H1 (cell line): ENCODE measurements around the gene LRRIQ3. TPM values are rescaled to one million over a fixed set of nuclear protein-coding genes. Genes with fewer than 3 reads are reported as not detected.

ENCODE experiments used
- CTCF ChIA-PET: fragments of 300-600 bp; sonication (Branson Sonifier 250); formaldehyde crosslinking; loops from one replicate; lab custom pipeline; 2021; ENCODE audit not compliant: partially characterized antibody; lab: Charles Lee
- POLR2A ChIA-PET: fragments of 300-600 bp; sonication (Branson Sonifier 250); formaldehyde crosslinking; loops from one replicate; lab custom pipeline; 2021; ENCODE audit warnings: inconsistent platforms; ENCODE audit not compliant: partially characterized antibody; lab: Charles Lee
- DNase-seq, 2 experiments: peaks; one replicate each; pipeline versions ENCODE4 v3.0.0 to v3.0.0-alpha.2; 2010 to 2022; ENCODE audit warnings: low spot score in 2 of 2, low read depth in 1 of 2, mixed read lengths in 1 of 2
- FAIRE-seq: peaks from 2 replicates; lab custom pipeline; 2011; peaks lifted over from hg19 to GRCh38; lab: Jason Lieb, UNC
- H2AFZ ChIP-seq: 2 replicates; pipeline ENCODE4 v1.8.1; 2012; ENCODE audit warnings: low read length, inconsistent platforms
- H2AK5ac ChIP-seq: 2 replicates; pipeline ENCODE4 v1.6.1; 2013; ENCODE audit warnings: low read depth, low read length
- H2BK120ac ChIP-seq: replicated peaks from 2 replicates; pipeline ENCODE3; 2013; ENCODE audit warnings: low read depth, low read length, inconsistent platforms
- H2BK12ac ChIP-seq: 2 replicates; pipeline ENCODE4 v1.6.1; 2013; ENCODE audit warnings: low read depth, low read length
- H2BK15ac ChIP-seq: 2 replicates; pipeline ENCODE4 v1.6.1; 2013; ENCODE audit warnings: low read length
- H2BK20ac ChIP-seq: 2 replicates; pipeline ENCODE4 v1.6.1; 2013; ENCODE audit warnings: low read length
- H2BK5ac ChIP-seq: 2 replicates; pipeline ENCODE4 v1.6.1; 2013; ENCODE audit warnings: low read depth, low read length
- H3K14ac ChIP-seq: 2 replicates; pipeline ENCODE4 v1.6.1; 2013; ENCODE audit warnings: inconsistent platforms; ENCODE audit not compliant: insufficient read length
- H3K18ac ChIP-seq: 2 replicates; pipeline ENCODE4 v1.6.1; 2013; ENCODE audit warnings: low read length; ENCODE audit errors: extremely low read depth
- H3K23ac ChIP-seq: 2 replicates; pipeline ENCODE4 v1.6.1; 2013; ENCODE audit warnings: inconsistent platforms; ENCODE audit not compliant: insufficient read length
- H3K23me2 ChIP-seq: 2 replicates; pipeline ENCODE4 v1.6.1; 2013; ENCODE audit warnings: low read depth, low read length
- H3K27ac ChIP-seq: 2 replicates; pipeline ENCODE4 v1.6.1; 2011; ENCODE audit warnings: low read depth, low read length, inconsistent platforms
- H3K27me3 ChIP-seq, 4 experiments: replicated peaks in 1 of 4; 1 replicate in 1 of 4; 2 replicates in 3 of 4; pipeline versions ENCODE4 v1.6.1 to v1.8.1; 2011 to 2013; ENCODE audit warnings: low read length in 3 of 4, mild to moderate bottlenecking in 3 of 4, inconsistent platforms in 2 of 4, mixed read lengths in 2 of 4, moderate library complexity in 1 of 4; ENCODE audit not compliant: control insufficient read depth in 3 of 4, insufficient read depth in 3 of 4; ENCODE audit errors: extremely low read depth in 1 of 4
- H3K36me3 ChIP-seq, 4 experiments: 2 replicates each; pipeline versions ENCODE4 v1.6.1 to v1.8.1; 2011 to 2013; ENCODE audit warnings: mild to moderate bottlenecking in 4 of 4, low read length in 3 of 4, moderate library complexity in 2 of 4, control low read depth in 1 of 4, inconsistent platforms in 1 of 4; ENCODE audit not compliant: insufficient read depth in 4 of 4, control insufficient read depth in 2 of 4
- H3K4ac ChIP-seq: replicated peaks from 2 replicates; pipeline ENCODE3; 2013; ENCODE audit warnings: low read length, low read depth, mixed read lengths, inconsistent platforms; ENCODE audit not compliant: insufficient read length
- H3K4me1 ChIP-seq, 4 experiments: replicated peaks in 1 of 4; 1 replicate in 1 of 4; 2 replicates in 3 of 4; pipeline versions ENCODE4 v1.6.1 to v1.8.1; 2011 to 2013; ENCODE audit warnings: low read length in 3 of 4, inconsistent platforms in 2 of 4, mixed read lengths in 1 of 4; ENCODE audit not compliant: insufficient read depth in 4 of 4, control insufficient read depth in 3 of 4
- H3K4me2 ChIP-seq, 2 experiments: 2 replicates each; pipeline versions ENCODE4 v1.6.1 to v1.8.1; 2011 to 2013; ENCODE audit warnings: low read depth in 2 of 2, low read length in 2 of 2, control low read depth in 1 of 2, inconsistent platforms in 1 of 2, mild to moderate bottlenecking in 1 of 2; ENCODE audit not compliant: insufficient read depth in 1 of 2
- H3K4me3 ChIP-seq, 4 experiments: fragments of 200-600, 300-600 bp in 1 of 4; sonication (generic), shearing (Covaris generic), sonication (Bioruptor Twin) in 1 of 4; 2 replicates each; pipeline versions ENCODE4 v1.5.1 to v1.8.1; 2011 to 2016; ENCODE audit warnings: low read length in 4 of 4, low read depth in 3 of 4, control low read depth in 2 of 4, inconsistent platforms in 2 of 4, mild to moderate bottlenecking in 2 of 4, mixed read lengths in 1 of 4, moderate library complexity in 1 of 4; ENCODE audit not compliant: insufficient read depth in 2 of 4; ENCODE audit errors: extremely low read depth in 1 of 4
- H3K56ac ChIP-seq: replicated peaks from 2 replicates; pipeline ENCODE3; 2013; ENCODE audit warnings: low read depth, mild to moderate bottlenecking, mixed read lengths, low read length, inconsistent platforms; ENCODE audit not compliant: insufficient read length
- H3K79me1 ChIP-seq: 2 replicates; pipeline ENCODE4 v1.6.1; 2013; ENCODE audit warnings: low read depth, low read length, control low read depth
- H3K79me2 ChIP-seq, 2 experiments: 2 replicates each; pipeline versions ENCODE4 v1.6.1 to v1.8.1; 2012 to 2013; ENCODE audit warnings: low read length in 2 of 2, mild to moderate bottlenecking in 2 of 2, inconsistent platforms in 1 of 2; ENCODE audit not compliant: insufficient read depth in 2 of 2, control insufficient read depth in 1 of 2
- H3K9ac ChIP-seq, 4 experiments: replicated peaks in 1 of 4; 1 replicate in 1 of 4; 2 replicates in 3 of 4; pipeline versions ENCODE4 v1.6.1 to v1.8.1; 2011 to 2013; ENCODE audit warnings: low read depth in 3 of 4, low read length in 3 of 4, control low read depth in 2 of 4, mild to moderate bottlenecking in 2 of 4, moderate library complexity in 2 of 4, inconsistent platforms in 1 of 4; ENCODE audit errors: extremely low read depth in 1 of 4
- H3K9me3 ChIP-seq, 2 experiments: 2 replicates each; pipeline versions ENCODE4 v1.6.1 to v1.8.1; 2012 to 2013; ENCODE audit warnings: mild to moderate bottlenecking in 2 of 2, moderate library complexity in 2 of 2, control low read depth in 1 of 2, inconsistent platforms in 1 of 2, low read depth in 1 of 2, low read length in 1 of 2, mixed read lengths in 1 of 2; ENCODE audit not compliant: insufficient read depth in 2 of 2
- H4K20me1 ChIP-seq, 2 experiments: replicated peaks in 1 of 2; 2 replicates each; pipeline versions ENCODE3 to v1.8.1; 2011 to 2013; ENCODE audit warnings: inconsistent platforms in 2 of 2, low read length in 2 of 2, mild to moderate bottlenecking in 1 of 2; ENCODE audit not compliant: insufficient read depth in 2 of 2, control insufficient read depth in 1 of 2
- H4K5ac ChIP-seq: 2 replicates; pipeline ENCODE4 v1.6.1; 2013; ENCODE audit warnings: low read length, low read depth, mixed read lengths, inconsistent platforms; ENCODE audit not compliant: insufficient read length
- H4K8ac ChIP-seq: 2 replicates; pipeline ENCODE4 v1.8.0; 2013; ENCODE audit warnings: mild to moderate bottlenecking, moderate library complexity, low read length, inconsistent platforms; ENCODE audit not compliant: insufficient read depth; ENCODE audit errors: extremely low read depth
- H4K91ac ChIP-seq: replicated peaks from 2 replicates; pipeline ENCODE3; 2013; ENCODE audit warnings: low read length, mixed read lengths, inconsistent platforms; ENCODE audit not compliant: insufficient read length
- ATF2 ChIP-seq: IDR thresholded peaks from 2 replicates; pipeline ENCODE4 v1.6.1; 2012; ENCODE audit warnings: low read length, inconsistent platforms
- BCL11A ChIP-seq, 2 experiments: IDR thresholded peaks; one replicate each; pipeline ENCODE4 v1.6.1; 2011; ENCODE audit warnings: low read depth in 2 of 2, low read length in 2 of 2, mild to moderate bottlenecking in 2 of 2
- CBX5 ChIP-seq: fragments of 300-800, 300-1000 bp; sonication (generic); IDR thresholded peaks from 2 replicates; pipeline ENCODE4 v1.7.1; 2016; ENCODE audit warnings: antibody characterized with exemption, low read length, low read depth
- CREB1 ChIP-seq: IDR thresholded peaks from 2 replicates; pipeline ENCODE4 v1.6.1; 2012; ENCODE audit warnings: inconsistent platforms
- EP300 ChIP-seq, 2 experiments: IDR thresholded peaks; 1 replicate in 1 of 2; 2 replicates in 1 of 2; pipeline ENCODE4 v1.6.1; 2011 to 2012; ENCODE audit warnings: low read depth in 2 of 2, low read length in 2 of 2, mild to moderate bottlenecking in 2 of 2, borderline replicate concordance in 1 of 2, inconsistent platforms in 1 of 2, moderate library complexity in 1 of 2
- FOSL1 ChIP-seq: IDR thresholded peaks from 2 replicates; pipeline ENCODE4 v1.6.1; 2011; ENCODE audit warnings: mild to moderate bottlenecking, low read depth, low read length, moderate library complexity; ENCODE audit not compliant: insufficient read depth
- NRF1 ChIP-seq: IDR thresholded peaks from 2 replicates; pipeline ENCODE4 v1.6.1; 2011; ENCODE audit warnings: mild to moderate bottlenecking, low read depth, low read length, improper control_type of control experiment
- SIN3A ChIP-seq, 2 experiments: IDR thresholded peaks in 1 of 2; conservative IDR thresholded peaks in 1 of 2; 2 replicates each; pipeline ENCODE4 v1.6.1; 2011 to 2012; ENCODE audit warnings: low read length in 2 of 2, improper control_type of control experiment in 1 of 2, low read depth in 1 of 2, mild to moderate bottlenecking in 1 of 2
- SIX5 ChIP-seq: IDR thresholded peaks from 2 replicates; pipeline ENCODE4 v1.6.1; 2011; ENCODE audit warnings: mild to moderate bottlenecking, low read depth, low read length
- SP4 ChIP-seq: IDR thresholded peaks from 2 replicates; pipeline ENCODE4 v1.6.1; 2012; ENCODE audit warnings: low read length, inconsistent platforms
- SRF ChIP-seq: IDR thresholded peaks from 2 replicates; pipeline ENCODE4 v1.6.1; 2011; ENCODE audit warnings: mild to moderate bottlenecking, low read depth, low read length, moderate library complexity
- SUZ12 ChIP-seq: fragments of 200-600 bp; sonication (generic); IDR thresholded peaks from 2 replicates; pipeline ENCODE4 v1.6.1; 2012; ENCODE audit warnings: mild to moderate bottlenecking, inconsistent platforms, low read length, moderate library complexity, mixed read lengths
- WGBS, 2 experiments: shearing (Covaris generic) in 1 of 2; methylation state at CpG; one replicate each; pipeline versions ENCODE4 v1.1.6 to v1.1.7; 2013 to 2015; ENCODE audit warnings: low lambda C conversion rate in 2 of 2, mixed read lengths in 2 of 2, inconsistent platforms in 1 of 2, low coverage in 1 of 2, missing lambda C conversion rate in 1 of 2; ENCODE audit not compliant: insufficient replicate concordance in 2 of 2, insufficient coverage in 1 of 2, insufficient read length in 1 of 2; ENCODE audit errors: extremely low coverage in 1 of 2, missing lambda C conversion rate in 1 of 2; 5-methylcytosine and 5-hydroxymethylcytosine counted together
- polyA plus RNA-seq, 7 experiments: library from polyadenylated mRNA; depleted of rRNA in 3 of 7; stranded (reverse) in 5 of 7; unstranded in 2 of 7; fragments of >200 nt in 5 of 7; fragments of 200-250 nt in 2 of 7; gene quantifications; 1 replicate in 5 of 7; 2 replicates in 1 of 7; 4 replicates in 1 of 7; pipeline versions ENCODE4 v1.2.1 to v1.2.3, GENCODE V29; 2011 to 2013; ENCODE audit warnings: missing spikeins in 2 of 7, mixed read lengths in 2 of 7
- total RNA-seq: library from RNA; stranded (reverse); fragmentation: NEBNext Ultra II Directional; extraction: Animal tissue kit (Norgen Biotek cat#: 25700); gene quantifications from 2 replicates; pipeline ENCODE4 v1.2.1, GENCODE V29; 2021

The LRRIQ3 gene
- total and polyA plus RNA-seq, 2 of the 8 experiments (the other 6 are each of a cell fraction or from before 2014, with no cell fraction given): 0.08 to 0.19 TPM

GRCh38 chr1:74005533-74005932 lies 192.4 kb downstream of the LRRIQ3 start:
- H2BK20ac ChIP-seq: no peak overlapping the region
- TF ChIP-seq CBX5 (no peak), SRF (no peak), SP4 (no peak), SUZ12 (no peak), SIX5 (no peak), EP300 (IDR thresholded peaks at IDR 0.05; ENCODE audit: borderline replicate concordance in 1 of 2, low read depth in 2 of 2, low read length in 2 of 2) (no peak), ATF2 (no peak), NRF1 (no peak), CREB1 (no peak), FOSL1 (no peak), BCL11A (IDR thresholded peaks at IDR 0.05; ENCODE audit: low read depth in 2 of 2, low read length in 2 of 2) (no peak), SIN3A (conservative IDR thresholded peaks at IDR 0.05 in 1 of 2, IDR thresholded peaks at IDR 0.05 in 1 of 2; ENCODE audit: low read depth in 1 of 2, low read length in 2 of 2) (no peak)
- FAIRE-seq: no peak

More at GRCh38 chr1:74005533-74005932, 192.4 kb downstream of the LRRIQ3 start:
- H3K14ac ChIP-seq: no peak overlapping the region
- no peaks in the 10 kb centered on the region for H3K79me2 ChIP-seq
- H3K27me3 ChIP-seq: no peaks in the 10 kb centered on the region
- no peak overlapping the region for H3K4me2 ChIP-seq
- H3K18ac ChIP-seq: no peak overlapping the region
- no peak overlapping the region for H4K8ac ChIP-seq
- no peak overlapping the region for H4K91ac ChIP-seq
- H3K36me3 ChIP-seq: no peaks in the 10 kb centered on the region; a peak in 1 of 8 replicates
- H2BK5ac ChIP-seq: no peak overlapping the region
- no peaks in the 10 kb centered on the region for H3K9me3 ChIP-seq
- no peak overlapping the region for H3K23ac ChIP-seq
- H3K23me2 ChIP-seq: no peaks in the 10 kb centered on the region
- no peaks in the 10 kb centered on the region for H3K4me1 ChIP-seq
- H2AFZ ChIP-seq: no peak overlapping the region
- no peak for DNase-seq
- H3K9ac ChIP-seq: no peak overlapping the region
- no peak overlapping the region for H4K5ac ChIP-seq
- no peaks in the 10 kb centered on the region for H4K20me1 ChIP-seq
- H2BK15ac ChIP-seq: no peak overlapping the region
- H3K27ac ChIP-seq: no peak overlapping the region
- ChIA-PET POLR2A (no interaction called here), CTCF (interaction anchor here (1.0 to 1.2 kb wide), 2 partner anchors 684 to 762 kb away, joined by 3 read pairs; no protein-coding TSS in a partner anchor)
- no peak overlapping the region for H2AK5ac ChIP-seq
- H3K4ac ChIP-seq: no peak overlapping the region
- H2BK120ac ChIP-seq: no peak overlapping the region
- H2BK12ac ChIP-seq: no peak overlapping the region
- no peaks in the 10 kb centered on the region for H3K79me1 ChIP-seq
- H3K56ac ChIP-seq: no peak overlapping the region
- no peak overlapping the region for H3K4me3 ChIP-seq
- 84% methylated on average over 4 of the region's 4 CpGs; no CpG with 5 or more reads in 1 of the 2 experiments for WGBS, 2 experiments
